GM19035 (cell line): Measurements from ENCODE around the gene UQCRC2.
"Not testable (repeated sequence)": the region's sequence is repeated elsewhere in the genome, so short reads cannot be mapped to it uniquely, and the experiment has no call there.

Experiments
- ATAC-seq: cut with Tn5 transposase; IDR thresholded peaks from one replicate; pipeline ENCODE4 v1.9.1; 2021; ENCODE audit not compliant: unreplicated experiment

UQCRC2 gene

GRCh38 chr16:22008215-22009059 lies 55.3 kb downstream of the UQCRC2 start:
- ATAC-seq: peak; percentile 29

GRCh38 chr16:22010902-22011301 lies 57.7 kb downstream of the UQCRC2 start:
- no peak for ATAC-seq

- ATAC-seq: no peak
These were observed 59.1 kb downstream of the UQCRC2 start for GRCh38 chr16:22012241-22012640.

- ATAC-seq: no peak
These were observed 60.3 kb downstream of the UQCRC2 start for GRCh38 chr16:22013486-22013885.

GRCh38 chr16:22014271-22014873 lies 61.2 kb downstream of the UQCRC2 start:
- ATAC-seq: no peak

- ATAC-seq: no peak
These were observed 63.8 kb downstream of the UQCRC2 start for GRCh38 chr16:22016927-22017326.

GRCh38 chr16:22018559-22018958 lies 65.4 kb downstream of the UQCRC2 start:
- ATAC-seq: no peak

- no peak for ATAC-seq
These were observed 69.0 kb downstream of the UQCRC2 start for GRCh38 chr16:22022151-22022550.

GRCh38 chr16:22023505-22023904 lies 70.3 kb downstream of the UQCRC2 start:
- ATAC-seq: no peak

GRCh38 chr16:22024785-22025184 lies 71.6 kb downstream of the UQCRC2 start:
- not testable (repeated sequence) for ATAC-seq

- ATAC-seq: no peak
These were observed 74.5 kb downstream of the UQCRC2 start for GRCh38 chr16:22027633-22028032.

- ATAC-seq: no peak
These were observed 76.5 kb downstream of the UQCRC2 start for GRCh38 chr16:22029632-22030031.

GRCh38 chr16:22030087-22030812 lies 77.1 kb downstream of the UQCRC2 start:
- no peak for ATAC-seq

GRCh38 chr16:22031483-22032083 lies 78.4 kb downstream of the UQCRC2 start:
- no peak for ATAC-seq
